ENCODE data around the gene THAP3.

DNA sequence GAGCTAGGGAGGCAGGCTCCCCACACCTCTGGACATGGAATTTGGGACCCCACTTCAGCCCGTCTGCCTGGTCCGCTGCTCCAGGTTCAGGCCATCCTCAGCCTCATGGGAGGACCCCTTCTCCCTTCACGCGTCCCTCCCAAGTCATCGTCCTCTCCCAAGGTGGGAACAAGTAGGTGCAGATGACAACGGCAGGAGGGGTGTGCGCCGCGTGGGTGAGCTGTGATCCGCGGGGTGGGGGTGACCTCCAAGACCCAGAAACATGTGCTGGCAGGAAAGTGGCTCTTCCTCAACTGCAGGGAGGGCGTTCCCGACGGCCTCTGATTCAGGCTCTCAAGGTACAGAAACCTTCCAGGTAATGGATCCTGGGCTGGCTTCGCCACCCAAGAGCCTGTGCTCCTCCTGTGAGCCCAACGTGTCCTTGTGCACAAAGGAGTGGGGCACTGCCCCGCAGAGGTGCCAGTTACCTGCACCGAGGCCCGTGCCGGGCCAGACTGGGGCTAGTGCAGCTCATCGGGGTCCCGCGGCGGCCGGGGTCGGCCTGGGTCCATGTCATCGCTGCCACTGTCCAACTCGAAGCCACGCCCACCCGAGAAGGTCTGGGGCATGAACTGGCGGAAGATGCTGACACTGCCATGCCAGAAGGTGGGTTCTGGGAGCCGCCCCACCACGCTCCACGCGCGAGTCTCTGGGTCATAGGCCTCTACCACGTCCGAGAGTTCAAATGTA, 31.6 kb upstream of the THAP3 start:
- TF ChIP-seq, protein P1, sequence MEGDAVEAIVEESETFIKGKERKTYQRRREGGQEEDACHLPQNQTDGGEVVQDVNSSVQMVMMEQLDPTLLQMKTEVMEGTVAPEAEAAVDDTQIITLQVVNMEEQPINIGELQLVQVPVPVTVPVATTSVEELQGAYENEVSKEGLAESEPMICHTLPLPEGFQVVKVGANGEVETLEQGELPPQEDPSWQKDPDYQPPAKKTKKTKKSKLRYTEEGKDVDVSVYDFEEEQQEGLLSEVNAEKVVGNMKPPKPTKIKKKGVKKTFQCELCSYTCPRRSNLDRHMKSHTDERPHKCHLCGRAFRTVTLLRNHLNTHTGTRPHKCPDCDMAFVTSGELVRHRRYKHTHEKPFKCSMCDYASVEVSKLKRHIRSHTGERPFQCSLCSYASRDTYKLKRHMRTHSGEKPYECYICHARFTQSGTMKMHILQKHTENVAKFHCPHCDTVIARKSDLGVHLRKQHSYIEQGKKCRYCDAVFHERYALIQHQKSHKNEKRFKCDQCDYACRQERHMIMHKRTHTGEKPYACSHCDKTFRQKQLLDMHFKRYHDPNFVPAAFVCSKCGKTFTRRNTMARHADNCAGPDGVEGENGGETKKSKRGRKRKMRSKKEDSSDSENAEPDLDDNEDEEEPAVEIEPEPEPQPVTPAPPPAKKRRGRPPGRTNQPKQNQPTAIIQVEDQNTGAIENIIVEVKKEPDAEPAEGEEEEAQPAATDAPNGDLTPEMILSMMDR (IDR thresholded peaks at IDR 0.05), result no peak
- no peak for TF ChIP-seq POLR2AphosphoS5 (IDR thresholded peaks at IDR 0.05)
- no peak for TF ChIP-seq POLR2A (IDR thresholded peaks at IDR 0.05)

Data from prostate gland (tissue), 2 donors.